ENCODE data around the gene CARMIL1. TPM values are rescaled to one million over a fixed set of nuclear protein-coding genes. Genes with fewer than 3 reads are reported as not detected.

Gene CARMIL1
- total and polyA plus RNA-seq, 10 of the 15 experiments (the other 5 are each of a cell fraction or from before 2014, with no cell fraction given) = 6.4 to 18.1 (median 10.3) TPM

DNA sequence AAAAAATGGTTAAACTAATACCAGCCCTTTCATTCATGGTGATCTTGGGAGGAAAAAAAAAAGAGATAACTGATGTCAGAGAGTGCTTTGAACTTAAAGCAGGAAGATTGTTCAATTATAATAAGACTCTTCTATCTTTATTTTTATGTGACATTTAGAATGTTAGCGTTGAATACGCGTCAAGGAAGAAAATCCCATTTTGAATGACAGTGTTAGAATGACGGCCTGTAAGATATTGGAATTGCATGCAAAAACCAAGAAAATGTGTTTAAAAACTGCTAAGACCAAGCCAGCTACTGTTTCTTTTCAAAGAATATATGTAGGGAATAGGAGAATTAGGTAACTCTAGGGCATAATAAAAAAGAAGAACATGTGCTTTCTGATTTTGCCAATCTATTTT lies 123.0 kb downstream of the CARMIL1 start:
- FAIRE-seq = no peak
- Histone ChIP-seq H3K9ac (ENCODE audit: control insufficient read depth, insufficient read depth, low read length) (no peak overlapping the region), H3K27ac (ENCODE audit: control insufficient read depth, insufficient read depth) (no peak overlapping the region), H3K79me2 (ENCODE audit: control insufficient read depth, insufficient read depth, low read length) (peaks cover 2% of the 10 kb centered on the region; the same call in 1 of the 2 replicates), H3K27me3 (replicated peaks in 1 of 2; ENCODE audit: control insufficient read depth in 2 of 2, insufficient read depth in 2 of 2, low read length in 1 of 2) (no peaks in the 10 kb centered on the region), H2AFZ (ENCODE audit: control insufficient read depth, low read depth, low read length) (no peak overlapping the region), H3K4me2 (ENCODE audit: control insufficient read depth, insufficient read depth) (no peak overlapping the region), H3K4me1 (ENCODE audit: control insufficient read depth, insufficient read depth, low read length) (peaks cover 27% of the 10 kb centered on the region), H3K36me3 (ENCODE audit: control insufficient read depth in 2 of 2, insufficient read depth in 2 of 2, low read length in 1 of 2) (no peaks in the 10 kb centered on the region), H4K20me1 (ENCODE audit: control insufficient read depth, insufficient read depth) (no peaks in the 10 kb centered on the region), H3K4me3 (no peak overlapping the region), H3K9me3 (replicated peaks; ENCODE audit: control insufficient read depth, insufficient read depth, low read length) (no peaks in the 10 kb centered on the region)
- in situ Hi-C loops (cut with MboI) (no loop called here), intact Hi-C loops (cut with micrococcal nuclease; ENCODE audit: unreplicated experiment) (no loop called here)
- 79% methylated on average over 4 of the region's 4 CpGs for WGBS (ENCODE audit: insufficient coverage, insufficient replicate concordance, low lambda C conversion rate, missing lambda C conversion rate)
- SMC1A ChIA-PET (ENCODE audit: uncharacterized antibody, unreplicated experiment) = interaction anchor here (0.9 to 8.9 kb wide), 7 partner anchors 11 to 36 kb away, joined by 3 to 124 read pairs (median 22); no protein-coding TSS in a partner anchor
- RAD21 ChIA-PET (ENCODE audit: unreplicated experiment) = interaction anchor here (1.2 to 5.0 kb wide), 2 partner anchors 9 to 32 kb away, joined by 3 to 42 read pairs; no protein-coding TSS in a partner anchor
- BruUV-seq (replicated peaks) = no TSS peak
- CTCF ChIA-PET = interaction anchor here (0.7 to 3.9 kb wide), 6 partner anchors 10 to 123 kb away, joined by 3 to 27 read pairs (median 4); partner anchors contain the start of gene CARMIL1
- TF ChIP-seq MTA3 (IDR thresholded peaks at IDR 0.05; ENCODE audit: borderline replicate concordance, low read length) (no peak), YY1 (IDR thresholded peaks at IDR 0.05; ENCODE audit: low read depth, low read length) (no peak), EGR1 (IDR thresholded peaks at IDR 0.05; ENCODE audit: borderline replicate concordance in 1 of 2, low read depth in 2 of 2, low read length in 2 of 2) (no peak), MXI1 (IDR thresholded peaks at IDR 0.05; ENCODE audit: low read depth, low read length) (no peak), TCF7 (IDR thresholded peaks at IDR 0.05; ENCODE audit: borderline replicate concordance) (no peak), NFYB (IDR thresholded peaks at IDR 0.05; ENCODE audit: insufficient read depth, low read depth, low read length) (no peak), STAT1 (conservative IDR thresholded peaks at IDR 0.05) (no peak), POU2F2 (IDR thresholded peaks at IDR 0.05; ENCODE audit: borderline replicate concordance, low read depth, low read length) (no peak), SUZ12 (IDR thresholded peaks at IDR 0.05; ENCODE audit: unreplicated experiment) (no peak)
- TF ChIP-seq, protein P1, sequence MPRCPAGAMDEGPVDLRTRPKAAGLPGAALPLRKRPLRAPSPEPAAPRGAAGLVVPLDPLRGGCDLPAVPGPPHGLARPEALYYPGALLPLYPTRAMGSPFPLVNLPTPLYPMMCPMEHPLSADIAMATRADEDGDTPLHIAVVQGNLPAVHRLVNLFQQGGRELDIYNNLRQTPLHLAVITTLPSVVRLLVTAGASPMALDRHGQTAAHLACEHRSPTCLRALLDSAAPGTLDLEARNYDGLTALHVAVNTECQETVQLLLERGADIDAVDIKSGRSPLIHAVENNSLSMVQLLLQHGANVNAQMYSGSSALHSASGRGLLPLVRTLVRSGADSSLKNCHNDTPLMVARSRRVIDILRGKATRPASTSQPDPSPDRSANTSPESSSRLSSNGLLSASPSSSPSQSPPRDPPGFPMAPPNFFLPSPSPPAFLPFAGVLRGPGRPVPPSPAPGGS (IDR thresholded peaks at IDR 0.05; ENCODE audit: borderline replicate concordance, insufficient read depth, low read depth, low read length, poor library complexity, severe bottlenecking) = no peak
- TF ChIP-seq, protein P2, sequence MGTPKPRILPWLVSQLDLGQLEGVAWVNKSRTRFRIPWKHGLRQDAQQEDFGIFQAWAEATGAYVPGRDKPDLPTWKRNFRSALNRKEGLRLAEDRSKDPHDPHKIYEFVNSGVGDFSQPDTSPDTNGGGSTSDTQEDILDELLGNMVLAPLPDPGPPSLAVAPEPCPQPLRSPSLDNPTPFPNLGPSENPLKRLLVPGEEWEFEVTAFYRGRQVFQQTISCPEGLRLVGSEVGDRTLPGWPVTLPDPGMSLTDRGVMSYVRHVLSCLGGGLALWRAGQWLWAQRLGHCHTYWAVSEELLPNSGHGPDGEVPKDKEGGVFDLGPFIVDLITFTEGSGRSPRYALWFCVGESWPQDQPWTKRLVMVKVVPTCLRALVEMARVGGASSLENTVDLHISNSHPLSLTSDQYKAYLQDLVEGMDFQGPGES (IDR thresholded peaks at IDR 0.05) = no peak
- TF ChIP-seq, protein P3, sequence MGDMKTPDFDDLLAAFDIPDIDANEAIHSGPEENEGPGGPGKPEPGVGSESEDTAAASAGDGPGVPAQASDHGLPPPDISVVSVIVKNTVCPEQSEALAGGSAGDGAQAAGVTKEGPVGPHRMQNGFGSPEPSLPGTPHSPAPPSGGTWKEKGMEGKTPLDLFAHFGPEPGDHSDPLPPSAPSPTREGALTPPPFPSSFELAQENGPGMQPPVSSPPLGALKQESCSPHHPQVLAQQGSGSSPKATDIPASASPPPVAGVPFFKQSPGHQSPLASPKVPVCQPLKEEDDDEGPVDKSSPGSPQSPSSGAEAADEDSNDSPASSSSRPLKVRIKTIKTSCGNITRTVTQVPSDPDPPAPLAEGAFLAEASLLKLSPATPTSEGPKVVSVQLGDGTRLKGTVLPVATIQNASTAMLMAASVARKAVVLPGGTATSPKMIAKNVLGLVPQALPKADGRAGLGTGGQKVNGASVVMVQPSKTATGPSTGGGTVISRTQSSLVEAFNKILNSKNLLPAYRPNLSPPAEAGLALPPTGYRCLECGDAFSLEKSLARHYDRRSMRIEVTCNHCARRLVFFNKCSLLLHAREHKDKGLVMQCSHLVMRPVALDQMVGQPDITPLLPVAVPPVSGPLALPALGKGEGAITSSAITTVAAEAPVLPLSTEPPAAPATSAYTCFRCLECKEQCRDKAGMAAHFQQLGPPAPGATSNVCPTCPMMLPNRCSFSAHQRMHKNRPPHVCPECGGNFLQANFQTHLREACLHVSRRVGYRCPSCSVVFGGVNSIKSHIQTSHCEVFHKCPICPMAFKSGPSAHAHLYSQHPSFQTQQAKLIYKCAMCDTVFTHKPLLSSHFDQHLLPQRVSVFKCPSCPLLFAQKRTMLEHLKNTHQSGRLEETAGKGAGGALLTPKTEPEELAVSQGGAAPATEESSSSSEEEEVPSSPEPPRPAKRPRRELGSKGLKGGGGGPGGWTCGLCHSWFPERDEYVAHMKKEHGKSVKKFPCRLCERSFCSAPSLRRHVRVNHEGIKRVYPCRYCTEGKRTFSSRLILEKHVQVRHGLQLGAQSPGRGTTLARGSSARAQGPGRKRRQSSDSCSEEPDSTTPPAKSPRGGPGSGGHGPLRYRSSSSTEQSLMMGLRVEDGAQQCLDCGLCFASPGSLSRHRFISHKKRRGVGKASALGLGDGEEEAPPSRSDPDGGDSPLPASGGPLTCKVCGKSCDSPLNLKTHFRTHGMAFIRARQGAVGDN (IDR thresholded peaks at IDR 0.05) = no peak
- TF ChIP-seq, protein P4, sequence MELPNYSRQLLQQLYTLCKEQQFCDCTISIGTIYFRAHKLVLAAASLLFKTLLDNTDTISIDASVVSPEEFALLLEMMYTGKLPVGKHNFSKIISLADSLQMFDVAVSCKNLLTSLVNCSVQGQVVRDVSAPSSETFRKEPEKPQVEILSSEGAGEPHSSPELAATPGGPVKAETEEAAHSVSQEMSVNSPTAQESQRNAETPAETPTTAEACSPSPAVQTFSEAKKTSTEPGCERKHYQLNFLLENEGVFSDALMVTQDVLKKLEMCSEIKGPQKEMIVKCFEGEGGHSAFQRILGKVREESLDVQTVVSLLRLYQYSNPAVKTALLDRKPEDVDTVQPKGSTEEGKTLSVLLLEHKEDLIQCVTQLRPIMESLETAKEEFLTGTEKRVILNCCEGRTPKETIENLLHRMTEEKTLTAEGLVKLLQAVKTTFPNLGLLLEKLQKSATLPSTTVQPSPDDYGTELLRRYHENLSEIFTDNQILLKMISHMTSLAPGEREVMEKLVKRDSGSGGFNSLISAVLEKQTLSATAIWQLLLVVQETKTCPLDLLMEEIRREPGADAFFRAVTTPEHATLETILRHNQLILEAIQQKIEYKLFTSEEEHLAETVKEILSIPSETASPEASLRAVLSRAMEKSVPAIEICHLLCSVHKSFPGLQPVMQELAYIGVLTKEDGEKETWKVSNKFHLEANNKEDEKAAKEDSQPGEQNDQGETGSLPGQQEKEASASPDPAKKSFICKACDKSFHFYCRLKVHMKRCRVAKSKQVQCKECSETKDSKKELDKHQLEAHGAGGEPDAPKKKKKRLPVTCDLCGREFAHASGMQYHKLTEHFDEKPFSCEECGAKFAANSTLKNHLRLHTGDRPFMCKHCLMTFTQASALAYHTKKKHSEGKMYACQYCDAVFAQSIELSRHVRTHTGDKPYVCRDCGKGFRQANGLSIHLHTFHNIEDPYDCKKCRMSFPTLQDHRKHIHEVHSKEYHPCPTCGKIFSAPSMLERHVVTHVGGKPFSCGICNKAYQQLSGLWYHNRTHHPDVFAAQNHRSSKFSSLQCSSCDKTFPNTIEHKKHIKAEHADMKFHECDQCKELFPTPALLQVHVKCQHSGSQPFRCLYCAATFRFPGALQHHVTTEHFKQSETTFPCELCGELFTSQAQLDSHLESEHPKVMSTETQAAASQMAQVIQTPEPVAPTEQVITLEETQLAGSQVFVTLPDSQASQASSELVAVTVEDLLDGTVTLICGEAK (IDR thresholded peaks at IDR 0.05; ENCODE audit: borderline replicate concordance) = no peak
- no peak for ATAC-seq
- no peak for DNase-seq (ENCODE audit: low read depth, low spot score)
- POLR2A ChIA-PET = interaction anchor here (0.6 to 1.3 kb wide), 5 partner anchors 10 to 1193 kb away, joined by 3 to 5 read pairs (median 3); no protein-coding TSS in a partner anchor
